Osteocyte (in vitro differentiated cells): ENCODE measurements around the gene ARHGDIB. TPM values are rescaled to one million over a fixed set of nuclear protein-coding genes. Genes with fewer than 3 reads are reported as not detected.

Source experiments
- DNase-seq: peaks from one replicate; pipeline ENCODE4 v3.0.0; 2021; ENCODE audit warnings: mixed read lengths; ENCODE audit not compliant: unreplicated experiment; ENCODE audit errors: extremely low spot score
- H3K27ac Mint-ChIP-seq: one replicate; pipeline ENCODE4 v1.8.0; 2021; ENCODE audit warnings: mild to moderate bottlenecking, mixed read lengths; ENCODE audit not compliant: unreplicated experiment
- H3K27me3 Mint-ChIP-seq: one replicate; pipeline ENCODE4 v1.8.0; 2021; ENCODE audit warnings: mixed read lengths; ENCODE audit not compliant: unreplicated experiment
- H3K36me3 Mint-ChIP-seq: one replicate; pipeline ENCODE4 v1.8.0; 2021; ENCODE audit warnings: mixed read lengths; ENCODE audit not compliant: unreplicated experiment
- H3K4me1 Mint-ChIP-seq: one replicate; pipeline ENCODE4 v1.8.0; 2021; ENCODE audit warnings: mixed read lengths; ENCODE audit not compliant: unreplicated experiment
- H3K4me3 Mint-ChIP-seq: one replicate; pipeline ENCODE4 v1.8.0; 2021; ENCODE audit warnings: mild to moderate bottlenecking, moderate library complexity, mixed read lengths; ENCODE audit not compliant: unreplicated experiment
- H3K9me3 Mint-ChIP-seq: one replicate; pipeline ENCODE4 v1.8.0; 2021; ENCODE audit warnings: mixed read lengths; ENCODE audit not compliant: unreplicated experiment
- CTCF ChIP-seq: fragments of 200-600 bp; sonication (generic); IDR thresholded peaks from 2 replicates; pipeline ENCODE4 v1.5.0; 2021; ENCODE audit warnings: antibody characterized with exemption, mild to moderate bottlenecking, moderate library complexity
- total RNA-seq: library from RNA; stranded (reverse); gene quantifications from 2 replicates; pipeline ENCODE4 v1.2.1, GENCODE V29; 2021

Gene ARHGDIB
- total RNA-seq, 1 donor from 2014 or later = 14.4 TPM

- Mint-ChIP-seq H3K4me3 (no peak overlapping the region), H3K4me1 (no peaks in the 10 kb centered on the region), H3K9me3 (peaks cover 12% of the 10 kb centered on the region), H3K27ac (no peak overlapping the region), H3K36me3 (no peaks in the 10 kb centered on the region), H3K27me3 (no peaks in the 10 kb centered on the region)
- no peak for TF ChIP-seq CTCF
- no peak for DNase-seq
These were observed 23.4 kb upstream of the ARHGDIB start for GRCh38 chr12:14984766-14985285.

- no peak for TF ChIP-seq CTCF
- no peaks in the 10 kb centered on the region for H3K36me3 Mint-ChIP-seq
- H3K27ac Mint-ChIP-seq = no peak overlapping the region
- DNase-seq = no peak
- peaks cover 9% of the 10 kb centered on the region for H3K9me3 Mint-ChIP-seq
- H3K4me3 Mint-ChIP-seq = no peak overlapping the region
- no peaks in the 10 kb centered on the region for H3K27me3 Mint-ChIP-seq
- H3K4me1 Mint-ChIP-seq = no peaks in the 10 kb centered on the region
These were observed 22.6 kb upstream of the ARHGDIB start for GRCh38 chr12:14984036-14984435.

GRCh38 chr12:14982991-14983390 lies 21.6 kb upstream of the ARHGDIB start:
- no peak overlapping the region for H3K4me3 Mint-ChIP-seq
- H3K27ac Mint-ChIP-seq = no peak overlapping the region
- DNase-seq = no peak
- H3K9me3 Mint-ChIP-seq = peaks cover 4% of the 10 kb centered on the region
- no peaks in the 10 kb centered on the region for H3K27me3 Mint-ChIP-seq
- H3K4me1 Mint-ChIP-seq = no peaks in the 10 kb centered on the region
- H3K36me3 Mint-ChIP-seq = no peaks in the 10 kb centered on the region
- TF ChIP-seq CTCF = no peak

GRCh38 chr12:14982562-14982961 lies 21.2 kb upstream of the ARHGDIB start:
- H3K27me3 Mint-ChIP-seq = no peaks in the 10 kb centered on the region
- TF ChIP-seq CTCF = no peak
- no peaks in the 10 kb centered on the region for H3K36me3 Mint-ChIP-seq
- no peak overlapping the region for H3K4me3 Mint-ChIP-seq
- H3K4me1 Mint-ChIP-seq = no peaks in the 10 kb centered on the region
- DNase-seq = no peak
- no peak overlapping the region for H3K27ac Mint-ChIP-seq
- peaks cover 3% of the 10 kb centered on the region for H3K9me3 Mint-ChIP-seq

- Mint-ChIP-seq H3K4me3 (no peak overlapping the region), H3K4me1 (no peaks in the 10 kb centered on the region)
These were observed 19.6 kb upstream of the ARHGDIB start for GRCh38 chr12:14981049-14981448.

More at GRCh38 chr12:14981049-14981448, 19.6 kb upstream of the ARHGDIB start:
- H3K36me3 Mint-ChIP-seq = no peaks in the 10 kb centered on the region
- TF ChIP-seq CTCF = no peak
- H3K27ac Mint-ChIP-seq = no peak overlapping the region
- H3K27me3 Mint-ChIP-seq = no peaks in the 10 kb centered on the region
- DNase-seq = no peak
- no peaks in the 10 kb centered on the region for H3K9me3 Mint-ChIP-seq
